Keratinocyte (primary cell): ENCODE data around the gene KANSL2. TPM values are rescaled to one million over a fixed set of nuclear protein-coding genes. Genes with fewer than 3 reads are reported as not detected.

Experiments
- DNase-seq: peaks from one replicate; pipeline ENCODE4 v3.0.0-alpha.2; 2011; ENCODE audit warnings: low read depth, missing footprints, low spot score
- FAIRE-seq: peaks from 2 replicates; lab custom pipeline; 2011; peaks lifted over from hg19 to GRCh38; lab: Jason Lieb, UNC
- H2AFZ ChIP-seq: 2 replicates; pipeline ENCODE4 v1.6.0; 2012; ENCODE audit warnings: low read length, control low read depth, inconsistent platforms; ENCODE audit not compliant: control insufficient read depth
- H3K27ac ChIP-seq: 2 replicates; pipeline ENCODE4 v1.5.1; 2011; ENCODE audit warnings: low read length; ENCODE audit not compliant: control insufficient read depth, insufficient read depth
- H3K27me3 ChIP-seq: 3 replicates; pipeline ENCODE4 v1.6.0; 2011; ENCODE audit warnings: low read length; ENCODE audit not compliant: control insufficient read depth, insufficient read depth; ENCODE audit errors: extremely low read depth
- H3K36me3 ChIP-seq, 2 experiments: 2 replicates in 1 of 2; 3 replicates in 1 of 2; pipeline ENCODE4 v1.5.1; 2011; ENCODE audit warnings: low read length in 2 of 2, mild to moderate bottlenecking in 1 of 2; ENCODE audit not compliant: control insufficient read depth in 2 of 2, insufficient read depth in 2 of 2; ENCODE audit errors: extremely low read depth in 1 of 2
- H3K4me1 ChIP-seq: 3 replicates; pipeline ENCODE4 v1.5.1; 2011; ENCODE audit warnings: low read length; ENCODE audit not compliant: control insufficient read depth, insufficient read depth; ENCODE audit errors: extremely low read depth
- H3K4me2 ChIP-seq: 3 replicates; pipeline ENCODE4 v1.6.0; 2011; ENCODE audit warnings: low read depth, low read length; ENCODE audit not compliant: control insufficient read depth, insufficient read depth; ENCODE audit errors: extremely low read depth
- H3K4me3 ChIP-seq, 3 experiments: fragments of 200-600 bp in 1 of 3; sonication (generic) in 1 of 3; 2 replicates in 2 of 3; 3 replicates in 1 of 3; pipeline ENCODE4 v1.5.1; 2011 to 2016; ENCODE audit warnings: low read length in 3 of 3, mild to moderate bottlenecking in 3 of 3, control low read depth in 2 of 3, inconsistent platforms in 1 of 3, low read depth in 1 of 3, mixed read lengths in 1 of 3, mixed run types in 1 of 3, moderate library complexity in 1 of 3; ENCODE audit not compliant: control insufficient read depth in 2 of 3, insufficient read depth in 2 of 3; ENCODE audit errors: extremely low read depth in 1 of 3
- H3K79me2 ChIP-seq: 2 replicates; pipeline ENCODE4 v1.6.0; 2012; ENCODE audit warnings: low read length; ENCODE audit not compliant: control insufficient read depth, insufficient read depth
- H3K9ac ChIP-seq: 3 replicates; pipeline ENCODE4 v1.6.0; 2011; ENCODE audit warnings: low read length; ENCODE audit not compliant: control insufficient read depth, insufficient read depth; ENCODE audit errors: extremely low read depth
- H3K9me1 ChIP-seq: 3 replicates; pipeline ENCODE4 v1.6.0; 2011; ENCODE audit warnings: low read length; ENCODE audit not compliant: control insufficient read depth, insufficient read depth; ENCODE audit errors: extremely low read depth
- H3K9me3 ChIP-seq: 2 replicates; pipeline ENCODE4 v1.5.1; 2012; ENCODE audit warnings: low read depth, low read length; ENCODE audit not compliant: control insufficient read depth
- H4K20me1 ChIP-seq: 3 replicates; pipeline ENCODE4 v1.6.0; 2011; ENCODE audit warnings: low read length; ENCODE audit not compliant: control insufficient read depth, insufficient read depth; ENCODE audit errors: extremely low read depth
- CTCF ChIP-seq, 3 experiments: IDR thresholded peaks in 1 of 3; conservative IDR thresholded peaks in 1 of 3; optimal IDR thresholded peaks in 1 of 3; 2 replicates in 2 of 3; 3 replicates in 1 of 3; pipeline versions ENCODE3 to v1.5.1; 2011; ENCODE audit warnings: low read length in 3 of 3, mild to moderate bottlenecking in 3 of 3, moderate library complexity in 2 of 3, control low read depth in 1 of 3, inconsistent platforms in 1 of 3; ENCODE audit not compliant: insufficient read depth in 2 of 3; ENCODE audit errors: extremely low read depth in 1 of 3
- EZH2 ChIP-seq: IDR thresholded peaks from one replicate; pipeline ENCODE4 v1.6.1; 2012; ENCODE audit warnings: inconsistent platforms, mild to moderate bottlenecking, low read length, moderate library complexity
- dilution Hi-C: fragments of 300-500 bp; cut with MboI; formaldehyde crosslinking; loops from one replicate; pipeline ENCODE4 v1.7.0; 2020; ENCODE audit warnings: low sequenced_read_pairs; ENCODE audit not compliant: extremely low pct_ligation_motif_present
- polyA plus RNA-seq, 5 experiments: library from polyadenylated mRNA; depleted of rRNA in 3 of 5; stranded (reverse) in 3 of 5; stranded (forward) in 1 of 5; unstranded in 1 of 5; fragments of >200 nt; gene quantifications; 1 replicate in 1 of 5; 2 replicates in 3 of 5; 3 replicates in 1 of 5; pipeline versions ENCODE4 v1.2.1 to v1.2.3, GENCODE V29; 2011 to 2012; ENCODE audit warnings: missing spikeins in 2 of 5, low read depth in 1 of 5, low replicate concordance in 1 of 5

KANSL2 gene
- polyA plus RNA-seq, 1 donor (not counting 4 experiments of a cell fraction or from before 2014, with no cell fraction given): 37.8 TPM

DNA sequence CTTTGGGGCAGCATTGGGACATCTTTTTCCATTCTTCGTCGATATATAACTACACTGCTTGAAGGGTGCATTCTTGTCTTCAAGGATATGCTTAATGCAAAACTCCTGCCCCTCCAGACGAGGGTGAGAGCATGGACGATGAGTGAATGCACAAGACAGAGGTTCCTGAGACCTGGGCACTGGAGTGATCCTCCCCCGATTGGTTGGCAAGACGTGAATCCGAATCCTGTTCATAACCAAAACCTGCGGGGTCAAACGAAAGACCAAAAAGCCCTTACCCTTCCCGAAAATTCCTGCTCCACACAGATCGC is 684 bp downstream of the KANSL2 start:
- DNase-seq: no peak
- H2AFZ ChIP-seq: peak overlapping the region; percentile 97
- H3K27ac ChIP-seq: peak overlapping the region; percentile 97
- no peak for FAIRE-seq
- H4K20me1 ChIP-seq: peaks cover 9% of the 10 kb centered on the region
- TF ChIP-seq CTCF (optimal IDR thresholded peaks at IDR 0.05 in 1 of 3, IDR thresholded peaks at IDR 0.05 in 1 of 3, conservative IDR thresholded peaks at IDR 0.05 in 1 of 3; ENCODE audit: extremely low read depth in 1 of 3, insufficient read depth in 2 of 3, low read length in 3 of 3) (no peak), EZH2 (no peak)
- H3K79me2 ChIP-seq: peaks cover 54% of the 10 kb centered on the region
- peak overlapping the region; percentile 67 to 98 (median 85) for H3K4me3 ChIP-seq
- H3K4me1 ChIP-seq: peaks cover 24% of the 10 kb centered on the region
- peaks cover 2% of the 10 kb centered on the region for H3K9me1 ChIP-seq
- H3K36me3 ChIP-seq: peaks cover 14 to 24% of the 10 kb centered on the region in 2 experiments
- H3K9ac ChIP-seq: peak overlapping the region; percentile 99
- dilution Hi-C loops: no loop called here
- H3K27me3 ChIP-seq: no peaks in the 10 kb centered on the region
- peak overlapping the region; percentile 96 for H3K4me2 ChIP-seq
- no peaks in the 10 kb centered on the region for H3K9me3 ChIP-seq

DNA sequence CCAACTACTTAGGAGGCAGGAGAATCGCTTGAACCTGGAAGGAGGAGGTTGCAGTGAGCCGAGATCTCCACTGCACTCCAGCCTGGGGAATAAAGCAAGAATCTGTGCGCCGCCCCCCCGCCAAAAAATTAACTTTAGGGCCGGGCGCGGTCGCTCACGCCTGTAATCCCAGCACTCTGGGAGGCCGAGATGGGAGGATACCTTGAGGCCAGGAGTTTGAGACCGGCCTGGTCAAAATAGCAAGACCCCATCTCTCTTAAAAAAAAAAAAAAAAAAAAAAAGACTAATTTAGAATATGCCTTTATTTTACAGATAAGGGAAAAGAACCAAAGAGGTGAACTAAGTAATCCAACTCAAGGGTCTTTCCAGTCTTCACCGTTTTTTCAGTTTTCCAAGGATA is 1.2 kb downstream of the KANSL2 start:
- peak overlapping the region; percentile 97 for H3K27ac ChIP-seq
- FAIRE-seq: no peak

More for the DNA sequence above, 1.2 kb downstream of the KANSL2 start:
- Histone ChIP-seq H3K79me2 (peaks cover 59% of the 10 kb centered on the region), H3K4me2 (peak overlapping the region; percentile 96), H3K9me1 (peaks cover 2% of the 10 kb centered on the region), H2AFZ (no peak overlapping the region), H3K9me3 (no peaks in the 10 kb centered on the region), H3K27me3 (no peaks in the 10 kb centered on the region), H4K20me1 (peaks cover 9% of the 10 kb centered on the region), H3K9ac (peak overlapping the region; percentile 99), H3K4me3 (peak overlapping the region; percentile 67 to 98 (median 85)), H3K4me1 (peaks cover 24% of the 10 kb centered on the region), H3K36me3 (peaks cover 14 to 27% of the 10 kb centered on the region in 2 experiments)
- dilution Hi-C loops: no loop called here
- no peak for DNase-seq
- TF ChIP-seq EZH2 (no peak), CTCF (optimal IDR thresholded peaks at IDR 0.05 in 1 of 3, IDR thresholded peaks at IDR 0.05 in 1 of 3, conservative IDR thresholded peaks at IDR 0.05 in 1 of 3; ENCODE audit: extremely low read depth in 1 of 3, insufficient read depth in 2 of 3, low read length in 3 of 3) (no peak)
